BJ (cell line): ENCODE measurements around the gene DLX3. TPM values are rescaled to one million over a fixed set of nuclear protein-coding genes. Genes with fewer than 3 reads are reported as not detected.

Experiments
- CTCF ChIA-PET: fragments of 350-600 bp; formaldehyde crosslinking; extraction: SDS; loops from one replicate; lab custom pipeline; 2021; ENCODE audit warnings: antibody characterized with exemption, inconsistent platforms; lab: Yijun Ruan, JAX
- POLR2A ChIA-PET: fragments of 300-600 bp; sonication (Branson Sonifier 250); formaldehyde crosslinking; extraction: SDS; loops from one replicate; lab custom pipeline; 2021; ENCODE audit warnings: antibody characterized with exemption; lab: Charles Lee
- DNase-seq: peaks from one replicate; pipeline ENCODE4 v3.0.0-alpha.2; 2011; ENCODE audit warnings: low read depth
- H3K27me3 ChIP-seq: 2 replicates; pipeline ENCODE4 v1.6.0; 2011; ENCODE audit warnings: low read length; ENCODE audit not compliant: control insufficient read depth, insufficient read depth
- H3K36me3 ChIP-seq: 2 replicates; pipeline ENCODE4 v1.5.1; 2011; ENCODE audit warnings: low read length; ENCODE audit not compliant: control insufficient read depth, insufficient read depth
- H3K4me3 ChIP-seq: 2 replicates; pipeline ENCODE4 v1.5.1; 2011; ENCODE audit warnings: low read depth, mild to moderate bottlenecking, control low read depth, low read length
- polyA plus RNA-seq: library from polyadenylated mRNA; depleted of rRNA; stranded (reverse); fragments of >200 nt; gene quantifications from 2 replicates; pipeline ENCODE4 v1.2.3, GENCODE V29; 2011
- TF ChIP-seq, protein P1 (sequence below): IDR thresholded peaks from 2 replicates; pipeline ENCODE4 v1.5.1; 2011; ENCODE audit warnings: low read depth, mild to moderate bottlenecking, control low read depth, inconsistent platforms, low read length, moderate library complexity; ENCODE audit not compliant: insufficient read depth

Gene DLX3
- polyA plus RNA-seq, 1 experiment: 0.06 TPM

DNA sequence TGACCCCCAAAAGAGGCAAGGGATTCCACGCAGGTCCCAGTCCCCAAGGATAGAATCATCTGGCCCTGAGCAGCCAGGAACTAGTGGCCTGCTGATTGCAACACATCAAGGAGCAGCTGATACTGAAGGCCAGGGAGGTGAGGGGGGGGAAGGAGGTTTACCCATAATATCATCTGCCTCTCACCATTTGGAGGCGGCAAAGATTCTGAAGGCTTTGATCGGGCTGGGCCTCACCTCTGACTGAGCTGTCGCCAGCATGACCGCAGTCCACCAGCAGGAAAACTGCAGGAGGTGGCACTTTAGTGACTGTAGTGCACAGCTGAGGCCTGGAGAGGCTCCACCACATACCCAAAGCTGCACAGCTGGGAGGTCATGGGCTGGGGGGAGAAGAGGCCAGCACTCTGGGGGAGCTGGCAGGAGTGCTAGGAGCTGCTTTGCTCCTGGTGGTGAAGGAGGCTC lies 40.4 kb upstream of the DLX3 start:
- TF ChIP-seq, protein P1, sequence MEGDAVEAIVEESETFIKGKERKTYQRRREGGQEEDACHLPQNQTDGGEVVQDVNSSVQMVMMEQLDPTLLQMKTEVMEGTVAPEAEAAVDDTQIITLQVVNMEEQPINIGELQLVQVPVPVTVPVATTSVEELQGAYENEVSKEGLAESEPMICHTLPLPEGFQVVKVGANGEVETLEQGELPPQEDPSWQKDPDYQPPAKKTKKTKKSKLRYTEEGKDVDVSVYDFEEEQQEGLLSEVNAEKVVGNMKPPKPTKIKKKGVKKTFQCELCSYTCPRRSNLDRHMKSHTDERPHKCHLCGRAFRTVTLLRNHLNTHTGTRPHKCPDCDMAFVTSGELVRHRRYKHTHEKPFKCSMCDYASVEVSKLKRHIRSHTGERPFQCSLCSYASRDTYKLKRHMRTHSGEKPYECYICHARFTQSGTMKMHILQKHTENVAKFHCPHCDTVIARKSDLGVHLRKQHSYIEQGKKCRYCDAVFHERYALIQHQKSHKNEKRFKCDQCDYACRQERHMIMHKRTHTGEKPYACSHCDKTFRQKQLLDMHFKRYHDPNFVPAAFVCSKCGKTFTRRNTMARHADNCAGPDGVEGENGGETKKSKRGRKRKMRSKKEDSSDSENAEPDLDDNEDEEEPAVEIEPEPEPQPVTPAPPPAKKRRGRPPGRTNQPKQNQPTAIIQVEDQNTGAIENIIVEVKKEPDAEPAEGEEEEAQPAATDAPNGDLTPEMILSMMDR: no peak
- no peak overlapping the region for H3K4me3 ChIP-seq
- H3K36me3 ChIP-seq: no peaks in the 10 kb centered on the region
- no peak for DNase-seq
- POLR2A ChIA-PET: no interaction called here
- CTCF ChIA-PET: interaction anchor here (1.4 to 1.8 kb wide), 2 partner anchors 22 to 52 kb away, joined by 5 to 9 read pairs; no protein-coding TSS in a partner anchor
- no peaks in the 10 kb centered on the region for H3K27me3 ChIP-seq

DNA sequence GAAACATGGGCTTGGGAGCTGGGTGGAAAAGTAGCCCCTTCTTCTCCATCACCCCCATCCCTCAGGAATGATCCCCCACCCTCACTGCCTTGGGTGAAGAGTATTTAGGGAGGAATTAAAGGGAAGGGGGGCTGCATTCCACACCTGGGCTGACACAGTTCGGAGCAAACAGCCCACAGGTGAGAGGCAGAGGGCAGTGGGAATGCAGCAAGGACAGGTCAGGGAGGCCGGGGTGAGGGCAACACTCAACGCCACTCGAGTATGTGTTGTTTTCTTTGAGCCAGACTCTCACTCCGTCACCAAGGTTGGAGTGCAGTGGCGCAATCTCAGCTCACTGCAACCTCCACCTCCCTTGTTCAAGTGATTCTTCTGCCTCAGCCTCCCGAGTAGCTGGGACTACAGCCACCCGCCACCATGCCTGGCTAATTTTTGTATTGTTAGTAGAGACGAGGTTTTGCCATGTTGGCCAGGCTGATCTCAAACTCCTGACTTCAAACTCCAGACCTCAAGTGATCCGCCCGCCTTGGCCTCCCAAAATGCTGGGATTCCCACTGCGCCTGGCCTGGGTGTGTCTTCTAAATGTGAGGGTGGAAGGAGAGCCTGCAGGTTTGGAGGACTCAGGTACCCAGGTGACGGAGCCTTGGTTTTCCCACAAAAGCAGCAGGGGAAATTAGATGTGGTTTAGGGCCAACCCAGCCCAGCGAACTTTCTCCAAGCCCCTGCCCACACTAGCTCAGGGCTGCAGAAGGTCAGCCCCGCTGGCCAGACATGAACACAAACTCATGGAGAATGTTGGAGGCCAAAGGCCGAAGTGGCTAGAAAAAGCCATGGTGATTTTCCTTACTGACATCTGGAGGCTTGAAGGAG lies 39.7 kb upstream of the DLX3 start:
- Histone ChIP-seq H3K36me3 (no peaks in the 10 kb centered on the region), H3K27me3 (no peaks in the 10 kb centered on the region), H3K4me3 (no peak overlapping the region)
- TF ChIP-seq, protein P1: no peak
- POLR2A ChIA-PET: no interaction called here
- no peak for DNase-seq
- CTCF ChIA-PET: interaction anchor here (0.7 to 1.2 kb wide), 3 partner anchors 26 to 53 kb away, joined by 3 to 4 read pairs (median 3); no protein-coding TSS in a partner anchor

DNA sequence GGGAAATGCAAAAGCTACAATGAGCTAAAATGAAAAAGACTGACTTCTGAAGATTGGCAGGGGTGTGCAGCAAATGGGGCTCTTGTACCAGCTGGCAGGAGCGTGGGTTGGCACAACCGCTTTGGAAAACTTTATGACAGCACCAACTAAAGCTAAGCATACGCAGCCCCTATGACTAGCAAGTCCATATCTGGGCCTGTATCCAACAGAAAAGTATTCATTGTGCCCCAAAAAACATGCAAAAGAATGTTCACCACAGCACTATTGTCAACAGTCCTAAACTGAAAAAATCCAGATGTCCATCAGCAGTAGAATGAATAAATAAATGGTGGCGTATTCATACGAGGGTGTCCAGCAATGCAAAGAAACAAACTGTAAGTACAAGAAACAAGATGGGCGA lies 38.3 kb upstream of the DLX3 start:
- no peaks in the 10 kb centered on the region for H3K36me3 ChIP-seq
- H3K4me3 ChIP-seq: no peak overlapping the region
- ChIA-PET POLR2A (no interaction called here), CTCF (interaction anchor here (0.9 to 4.7 kb wide), 2 partner anchors 12 to 54 kb away, joined by 3 to 33 read pairs; no protein-coding TSS in a partner anchor)
- DNase-seq: no peak
- H3K27me3 ChIP-seq: no peaks in the 10 kb centered on the region
- TF ChIP-seq, protein P1: no peak

DNA sequence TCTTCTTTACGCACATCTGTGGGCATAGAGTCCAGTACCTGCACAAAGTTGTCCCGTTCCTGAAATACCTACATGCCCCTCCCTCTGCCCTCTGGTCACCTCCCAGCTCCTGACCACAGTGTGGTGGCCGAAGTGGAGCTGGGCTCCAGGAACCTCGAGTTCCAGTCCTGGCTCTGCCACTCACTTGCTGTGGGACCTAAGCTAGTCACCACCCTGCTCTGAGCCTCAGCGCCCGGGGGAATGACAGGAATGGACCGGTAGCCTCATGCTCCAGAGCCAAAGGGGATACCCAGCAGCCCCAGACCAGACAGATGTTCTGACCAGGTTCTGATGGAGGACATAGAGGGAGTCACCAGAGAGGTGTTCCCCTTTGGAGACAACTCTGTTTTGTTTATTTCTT lies 34.2 kb upstream of the DLX3 start:
- Histone ChIP-seq H3K36me3 (no peaks in the 10 kb centered on the region), H3K4me3 (no peak overlapping the region), H3K27me3 (no peaks in the 10 kb centered on the region)
- POLR2A ChIA-PET: no interaction called here
- TF ChIP-seq, protein P1: no peak
- no peak for DNase-seq
- CTCF ChIA-PET: interaction anchor here (1.5 to 6.8 kb wide), 8 partner anchors 8 to 268 kb away, joined by 4 to 78 read pairs (median 34); partner anchors contain the start of genes ITGA3 and PDK2

DNA sequence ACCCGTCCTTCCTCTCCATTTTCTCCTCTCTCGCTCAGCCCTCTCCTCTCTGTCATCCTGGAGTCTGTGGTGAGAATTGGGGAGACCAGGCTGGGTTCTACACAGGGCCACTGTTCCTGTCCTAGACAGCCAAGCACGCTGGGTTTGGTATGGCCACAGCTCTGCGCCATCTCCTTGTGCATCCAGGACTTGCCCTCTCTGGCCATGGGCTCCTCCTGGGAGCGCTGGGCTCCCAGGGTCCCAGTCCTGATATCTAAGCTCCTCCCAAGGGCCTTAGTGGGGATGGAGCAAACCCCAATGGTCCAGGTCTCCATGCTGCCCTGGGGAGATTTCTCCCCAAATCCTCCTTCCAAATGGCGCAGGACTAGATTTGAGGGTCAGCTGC lies 33.7 kb upstream of the DLX3 start:
- TF ChIP-seq, protein P1: no peak
- POLR2A ChIA-PET: interaction anchor here (1.0 kb wide), 1 partner anchor 27 kb away, joined by 4 read pairs; the partner anchor contains the start of gene ITGA3
- Histone ChIP-seq H3K4me3 (no peak overlapping the region), H3K36me3 (no peaks in the 10 kb centered on the region), H3K27me3 (no peaks in the 10 kb centered on the region)
- CTCF ChIA-PET: interaction anchor here (0.6 to 6.8 kb wide), 13 partner anchors 9 to 269 kb away, joined by 3 to 102 read pairs (median 7); partner anchors contain the start of genes ITGA3 and PDK2
- no peak for DNase-seq
